DLD1 (cell line): ENCODE measurements around the gene GGACT.
"Not testable (repeated sequence)": the region's sequence is repeated elsewhere in the genome, so short reads cannot be mapped to it uniquely, and the experiment has no call there.

Source experiments
- in situ Hi-C: cut with HindIII; loops from 2 replicates; pipeline ENCODE4 v1.10.0; 2017; ENCODE audit warnings: low sequenced_read_pairs

GGACT gene

GRCh38 chr13:100532836-100533435 lies 55.7 kb downstream of the GGACT start:
- in situ Hi-C loops, result no loop called here

- in situ Hi-C loops, result no loop called here
These were observed 56.4 kb downstream of the GGACT start for GRCh38 chr13:100532090-100532766.

GRCh38 chr13:100530671-100531213 lies 57.8 kb downstream of the GGACT start:
- in situ Hi-C loops, result no loop called here

GRCh38 chr13:100529666-100530377 lies 58.8 kb downstream of the GGACT start:
- in situ Hi-C loops, result no loop called here

- in situ Hi-C loops, result no loop called here
These were observed 59.8 kb downstream of the GGACT start for GRCh38 chr13:100528820-100529219.

GRCh38 chr13:100528353-100528752 lies 60.2 kb downstream of the GGACT start:
- in situ Hi-C loops, result no loop called here

GRCh38 chr13:100527644-100528043 lies 60.9 kb downstream of the GGACT start:
- in situ Hi-C loops, result no loop called here

GRCh38 chr13:100526318-100527000 lies 62.1 kb downstream of the GGACT start:
- in situ Hi-C loops, result no loop called here

GRCh38 chr13:100525453-100526317 lies 62.9 kb downstream of the GGACT start:
- in situ Hi-C loops, result no loop called here

- in situ Hi-C loops, result not testable (repeated sequence)
These were observed 63.9 kb downstream of the GGACT start for GRCh38 chr13:100524688-100525087.

GRCh38 chr13:100523981-100524386 lies 64.6 kb downstream of the GGACT start:
- in situ Hi-C loops, result no loop called here

- in situ Hi-C loops, result no loop called here
These were observed 65.2 kb downstream of the GGACT start for GRCh38 chr13:100523411-100523810.

GRCh38 chr13:100522618-100523309 lies 65.8 kb downstream of the GGACT start:
- in situ Hi-C loops, result no loop called here

GRCh38 chr13:100521851-100522617 lies 66.6 kb downstream of the GGACT start:
- in situ Hi-C loops, result no loop called here

GRCh38 chr13:100520936-100521850 lies 67.4 kb downstream of the GGACT start:
- in situ Hi-C loops, result no loop called here

- in situ Hi-C loops, result no loop called here
These were observed 69.0 kb downstream of the GGACT start for GRCh38 chr13:100519626-100520025.

GRCh38 chr13:100518394-100519062 lies 70.1 kb downstream of the GGACT start:
- in situ Hi-C loops, result no loop called here
